C1 segment of cervical spinal cord (tissue), 14 donors: Measurements from ENCODE around the gene NUDCD3.

Source experiments
- DNase-seq, 14 donors: peaks; one replicate each; lab custom pipeline; 2025; lab: John Stamatoyannopoulos, UW

The NUDCD3 gene

GRCh38 chr7:44490351-44491200, at the start of gene NUDCD3:
NUDCD3 (minus strand) TSS chr7:44490658; CDS start chr7:44490600, 58 bp downstream.
- peak; percentile 53 to 98 (median 89) for DNase-seq

GRCh38 chr7:44539669-44540506, 49.4 kb upstream of the NUDCD3 start:
- no peak for DNase-seq

- no peak for DNase-seq
Measured at GRCh38 chr7:44538798-44539668, 48.6 kb upstream of the NUDCD3 start.

GRCh38 chr7:44538093-44538797, 47.8 kb upstream of the NUDCD3 start:
- DNase-seq: no peak

GRCh38 chr7:44537442-44537841, 47.0 kb upstream of the NUDCD3 start:
- DNase-seq: no peak

GRCh38 chr7:44536090-44536489, 45.6 kb upstream of the NUDCD3 start:
- no peak for DNase-seq

- DNase-seq: no peak
Measured at GRCh38 chr7:44535348-44536064, 45.0 kb upstream of the NUDCD3 start.

GRCh38 chr7:44534501-44534900, 44.0 kb upstream of the NUDCD3 start:
- DNase-seq: peak in 1 of 14 donors; percentile 3

GRCh38 chr7:44534087-44534486, 43.6 kb upstream of the NUDCD3 start:
- DNase-seq: no peak

- no peak for DNase-seq
Measured at GRCh38 chr7:44533301-44534055, 43.0 kb upstream of the NUDCD3 start.

GRCh38 chr7:44531421-44532380, 41.2 kb upstream of the NUDCD3 start:
- no peak for DNase-seq

GRCh38 chr7:44530990-44531389, 40.5 kb upstream of the NUDCD3 start:
- no peak for DNase-seq

GRCh38 chr7:44524811-44525388, 34.4 kb upstream of the NUDCD3 start:
- DNase-seq: no peak

- DNase-seq: no peak
Measured at GRCh38 chr7:44522315-44522714, 31.9 kb upstream of the NUDCD3 start.

- DNase-seq: peak in 1 of 14 donors; percentile 1
Measured at GRCh38 chr7:44521347-44522095, 31.1 kb upstream of the NUDCD3 start.

- no peak for DNase-seq
Measured at GRCh38 chr7:44520574-44520973, 30.1 kb upstream of the NUDCD3 start.

GRCh38 chr7:44519546-44519945, 29.1 kb upstream of the NUDCD3 start:
- DNase-seq: no peak
